Adrenal gland (tissue), 5 donors: Measurements from ENCODE around the gene DTD1.

ENCODE experiments used
- POLR2A ChIP-seq, 2 donors: fragments of 450-650 bp; IDR thresholded peaks; one replicate each; pipeline ENCODE4 v1.6.1; 2017; ENCODE audit warnings: antibody characterized with exemption in 2 of 2, mild to moderate bottlenecking in 2 of 2, moderate library complexity in 1 of 2
- TF ChIP-seq, protein P1 (sequence below), 6 experiments: fragments of 450-650 bp in 4 of 6; fragments of 200-600 bp in 2 of 6; sonication (generic) in 1 of 6; IDR thresholded peaks; 1 replicate in 5 of 6; 2 replicates in 1 of 6; pipeline versions ENCODE4 v1.5.1 to v1.8.0; 2016 to 2021; ENCODE audit warnings: antibody characterized with exemption in 6 of 6, mild to moderate bottlenecking in 2 of 6, moderate library complexity in 1 of 6
- donor health status: DM: no; HTN: no; CAD: no.

DNA sequence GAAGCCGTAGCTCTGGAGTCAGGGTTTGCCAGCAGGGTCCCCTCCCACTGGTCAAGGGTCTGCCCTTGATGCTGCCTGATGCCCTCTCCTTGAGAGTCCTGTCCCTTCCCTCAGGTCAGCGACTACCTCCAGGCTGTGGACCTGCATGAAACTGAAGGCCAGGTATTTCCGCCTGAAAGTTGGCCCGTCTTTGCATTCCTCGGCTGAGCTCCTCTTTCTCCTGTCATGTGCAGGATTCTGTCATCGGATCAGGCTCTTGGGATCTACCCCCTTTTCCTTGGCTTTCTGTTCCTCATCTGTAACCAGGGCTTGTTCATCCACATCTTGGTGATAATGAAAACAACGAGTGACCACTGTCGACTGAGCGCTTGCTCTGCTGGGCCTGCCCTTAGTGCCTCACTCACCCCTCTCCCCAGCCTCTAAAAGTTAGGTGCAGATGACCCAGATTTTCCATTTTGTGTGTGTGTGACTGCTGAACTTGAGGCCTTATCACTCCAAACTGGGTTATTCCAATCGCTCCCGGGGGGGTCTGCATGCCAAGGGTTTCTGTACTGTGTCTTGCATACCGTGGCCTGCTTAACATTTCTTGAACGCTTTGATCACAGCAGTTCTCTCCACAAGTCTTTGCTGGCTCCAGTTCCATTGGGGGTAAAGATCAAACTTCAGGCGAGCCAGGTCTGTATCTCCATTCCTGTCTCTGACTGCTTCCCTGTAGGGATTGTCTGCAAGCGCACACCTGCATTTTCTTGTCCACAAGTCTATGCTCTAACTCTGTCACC, 81.6 kb downstream of the DTD1 start:
- no peak for TF ChIP-seq POLR2A (IDR thresholded peaks at IDR 0.05)
- TF ChIP-seq, protein P1, sequence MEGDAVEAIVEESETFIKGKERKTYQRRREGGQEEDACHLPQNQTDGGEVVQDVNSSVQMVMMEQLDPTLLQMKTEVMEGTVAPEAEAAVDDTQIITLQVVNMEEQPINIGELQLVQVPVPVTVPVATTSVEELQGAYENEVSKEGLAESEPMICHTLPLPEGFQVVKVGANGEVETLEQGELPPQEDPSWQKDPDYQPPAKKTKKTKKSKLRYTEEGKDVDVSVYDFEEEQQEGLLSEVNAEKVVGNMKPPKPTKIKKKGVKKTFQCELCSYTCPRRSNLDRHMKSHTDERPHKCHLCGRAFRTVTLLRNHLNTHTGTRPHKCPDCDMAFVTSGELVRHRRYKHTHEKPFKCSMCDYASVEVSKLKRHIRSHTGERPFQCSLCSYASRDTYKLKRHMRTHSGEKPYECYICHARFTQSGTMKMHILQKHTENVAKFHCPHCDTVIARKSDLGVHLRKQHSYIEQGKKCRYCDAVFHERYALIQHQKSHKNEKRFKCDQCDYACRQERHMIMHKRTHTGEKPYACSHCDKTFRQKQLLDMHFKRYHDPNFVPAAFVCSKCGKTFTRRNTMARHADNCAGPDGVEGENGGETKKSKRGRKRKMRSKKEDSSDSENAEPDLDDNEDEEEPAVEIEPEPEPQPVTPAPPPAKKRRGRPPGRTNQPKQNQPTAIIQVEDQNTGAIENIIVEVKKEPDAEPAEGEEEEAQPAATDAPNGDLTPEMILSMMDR (IDR thresholded peaks at IDR 0.05): no peak
